Activated B cell treated with CpG ODN at 0.5 μM for 24 hours (primary cell): ENCODE results near the gene TMEM182. TPM values are rescaled to one million over a fixed set of nuclear protein-coding genes. Genes with fewer than 3 reads are reported as not detected.

ENCODE experiments used
- ATAC-seq: fragments of 200-7000 bp; cut with Tn5 transposase; one replicate; pipeline ENCODE4 v1.10.0; 2021; ENCODE audit warnings: low read depth, mild to moderate bottlenecking, moderate library complexity
- CTCF ChIA-PET: fragments of 350-600 bp; sonication (Branson Sonifier 250); formaldehyde crosslinking; loops from one replicate; lab custom pipeline; 2021; ENCODE audit warnings: antibody characterized with exemption; lab: Charles Lee
- POLR2A ChIA-PET: fragments of 350-600 bp; sonication (Branson Sonifier 250); formaldehyde crosslinking; loops from one replicate; lab custom pipeline; 2021; ENCODE audit warnings: antibody characterized with exemption; lab: Charles Lee
- DNase-seq: peaks from one replicate; pipeline ENCODE4 v3.0.0; 2022
- H3K27ac Mint-ChIP-seq: one replicate; pipeline ENCODE4 v1.8.0; 2020; ENCODE audit warnings: mixed read lengths
- H3K27me3 Mint-ChIP-seq: one replicate; pipeline ENCODE4 v1.8.0; 2021; ENCODE audit warnings: mixed read lengths
- H3K36me3 Mint-ChIP-seq: one replicate; pipeline ENCODE4 v1.8.0; 2021; ENCODE audit warnings: low read depth, mixed read lengths
- H3K4me1 Mint-ChIP-seq: one replicate; pipeline ENCODE4 v1.8.0; 2021; ENCODE audit warnings: mixed read lengths
- H3K4me3 Mint-ChIP-seq: one replicate; pipeline ENCODE4 v1.8.0; 2020; ENCODE audit warnings: mild to moderate bottlenecking, mixed read lengths
- H3K9me3 Mint-ChIP-seq: one replicate; pipeline ENCODE4 v1.8.0; 2020; ENCODE audit warnings: mixed read lengths
- intact Hi-C: fragments of 100-400 bp; cut with micrococcal nuclease; formaldehyde crosslinking; loops from one replicate; pipeline ENCODE4 v1.15.1; 2024
- total RNA-seq: library from RNA; stranded (reverse); gene quantifications from 2 replicates; pipeline ENCODE4 v1.2.3, GENCODE V29; 2022
- TF ChIP-seq, protein P1 (sequence below): fragments of 200-600 bp; IDR thresholded peaks from one replicate; pipeline ENCODE4 v1.8.0; 2022; ENCODE audit warnings: antibody characterized with exemption, mild to moderate bottlenecking

Gene TMEM182, protein sequence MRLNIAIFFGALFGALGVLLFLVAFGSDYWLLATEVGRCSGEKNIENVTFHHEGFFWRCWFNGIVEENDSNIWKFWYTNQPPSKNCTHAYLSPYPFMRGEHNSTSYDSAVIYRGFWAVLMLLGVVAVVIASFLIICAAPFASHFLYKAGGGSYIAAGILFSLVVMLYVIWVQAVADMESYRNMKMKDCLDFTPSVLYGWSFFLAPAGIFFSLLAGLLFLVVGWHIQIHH
- total RNA-seq, result 3.1 and 3.9 TPM in 2 replicates

DNA sequence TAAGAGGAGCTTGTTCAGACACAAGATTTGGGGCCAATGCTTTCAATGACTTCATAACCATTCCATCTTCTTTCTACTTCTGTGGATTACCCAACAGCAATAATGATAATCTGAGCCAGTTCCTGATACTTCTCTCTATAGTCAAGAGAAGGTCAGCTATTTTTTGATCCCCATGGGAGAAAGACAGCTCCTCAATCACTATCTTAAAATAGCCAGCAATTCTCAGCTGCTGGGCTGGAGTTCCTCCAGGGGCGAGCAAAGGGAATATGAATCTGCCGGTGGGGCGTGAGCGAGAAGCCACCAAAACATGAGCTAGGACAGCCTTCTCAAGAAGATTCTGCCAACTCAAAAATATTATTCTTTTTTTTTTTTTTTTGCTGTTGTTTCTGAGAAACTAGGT is at the start of gene TMEM182:
TMEM182 (plus strand) TSS at position 269 of the 400 bp plus-strand sequence. CDS start 187 bp downstream, outside the sequence.
- intact Hi-C loops, result no loop called here
- TF ChIP-seq, protein P1, sequence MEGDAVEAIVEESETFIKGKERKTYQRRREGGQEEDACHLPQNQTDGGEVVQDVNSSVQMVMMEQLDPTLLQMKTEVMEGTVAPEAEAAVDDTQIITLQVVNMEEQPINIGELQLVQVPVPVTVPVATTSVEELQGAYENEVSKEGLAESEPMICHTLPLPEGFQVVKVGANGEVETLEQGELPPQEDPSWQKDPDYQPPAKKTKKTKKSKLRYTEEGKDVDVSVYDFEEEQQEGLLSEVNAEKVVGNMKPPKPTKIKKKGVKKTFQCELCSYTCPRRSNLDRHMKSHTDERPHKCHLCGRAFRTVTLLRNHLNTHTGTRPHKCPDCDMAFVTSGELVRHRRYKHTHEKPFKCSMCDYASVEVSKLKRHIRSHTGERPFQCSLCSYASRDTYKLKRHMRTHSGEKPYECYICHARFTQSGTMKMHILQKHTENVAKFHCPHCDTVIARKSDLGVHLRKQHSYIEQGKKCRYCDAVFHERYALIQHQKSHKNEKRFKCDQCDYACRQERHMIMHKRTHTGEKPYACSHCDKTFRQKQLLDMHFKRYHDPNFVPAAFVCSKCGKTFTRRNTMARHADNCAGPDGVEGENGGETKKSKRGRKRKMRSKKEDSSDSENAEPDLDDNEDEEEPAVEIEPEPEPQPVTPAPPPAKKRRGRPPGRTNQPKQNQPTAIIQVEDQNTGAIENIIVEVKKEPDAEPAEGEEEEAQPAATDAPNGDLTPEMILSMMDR, result no peak
- CTCF ChIA-PET, result interaction anchor here (3.6 kb wide), 1 partner anchor 9 kb away, joined by 26 read pairs; no protein-coding TSS in a partner anchor
- no peak for ATAC-seq
- H3K4me3 Mint-ChIP-seq, result no peak within 1 kb of the TSS
- peaks cover 23% of the 10 kb centered on the region for H3K36me3 Mint-ChIP-seq
- DNase-seq, result no peak
- no peaks in the 10 kb centered on the region for H3K9me3 Mint-ChIP-seq
- no peaks in the 10 kb centered on the region for H3K4me1 Mint-ChIP-seq
- no peaks in the 10 kb centered on the region for H3K27me3 Mint-ChIP-seq
- no peak within 1 kb of the TSS for H3K27ac Mint-ChIP-seq
- POLR2A ChIA-PET, result interaction anchor here (0.6 to 0.7 kb wide), 2 partner anchors 10 to 976 kb away, joined by 3 to 5 read pairs; no protein-coding TSS in a partner anchor

DNA sequence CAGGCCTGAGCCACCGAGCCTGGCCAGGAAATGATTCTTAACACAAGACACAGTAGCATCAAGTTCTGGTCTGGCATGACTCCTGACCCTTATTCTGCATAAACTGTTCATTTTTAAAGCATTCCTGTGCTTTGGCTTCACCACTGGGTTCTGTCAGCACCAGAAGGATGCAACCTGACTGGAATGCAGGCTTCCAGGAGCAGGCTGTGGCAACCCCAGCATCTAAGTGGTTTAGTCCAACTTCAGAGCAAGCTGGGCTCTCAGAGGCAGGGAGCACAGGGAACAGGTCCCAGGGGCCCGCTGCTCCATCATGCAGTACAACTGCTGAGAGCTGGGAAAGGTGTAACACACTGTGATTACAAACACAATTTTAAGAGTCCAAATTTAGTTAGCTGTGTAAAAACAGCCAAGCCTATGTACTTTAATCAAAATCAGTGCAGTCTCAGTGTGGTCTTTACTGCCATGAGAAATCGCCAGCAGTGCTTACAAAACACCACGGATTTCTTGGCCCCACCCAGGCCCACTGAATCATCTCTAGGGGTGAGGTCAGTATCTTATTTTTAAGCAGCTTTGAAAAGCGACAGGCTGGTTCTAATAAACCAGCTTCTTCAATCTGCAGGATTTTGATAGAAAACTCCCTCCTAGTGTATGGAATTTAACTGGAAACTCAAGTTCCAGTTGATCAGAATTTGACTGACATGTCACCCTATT is 44.4 kb upstream of the TMEM182 start:
- TF ChIP-seq, protein P1, result no peak
- POLR2A ChIA-PET, result no interaction called here
- no peak for ATAC-seq

DNA sequence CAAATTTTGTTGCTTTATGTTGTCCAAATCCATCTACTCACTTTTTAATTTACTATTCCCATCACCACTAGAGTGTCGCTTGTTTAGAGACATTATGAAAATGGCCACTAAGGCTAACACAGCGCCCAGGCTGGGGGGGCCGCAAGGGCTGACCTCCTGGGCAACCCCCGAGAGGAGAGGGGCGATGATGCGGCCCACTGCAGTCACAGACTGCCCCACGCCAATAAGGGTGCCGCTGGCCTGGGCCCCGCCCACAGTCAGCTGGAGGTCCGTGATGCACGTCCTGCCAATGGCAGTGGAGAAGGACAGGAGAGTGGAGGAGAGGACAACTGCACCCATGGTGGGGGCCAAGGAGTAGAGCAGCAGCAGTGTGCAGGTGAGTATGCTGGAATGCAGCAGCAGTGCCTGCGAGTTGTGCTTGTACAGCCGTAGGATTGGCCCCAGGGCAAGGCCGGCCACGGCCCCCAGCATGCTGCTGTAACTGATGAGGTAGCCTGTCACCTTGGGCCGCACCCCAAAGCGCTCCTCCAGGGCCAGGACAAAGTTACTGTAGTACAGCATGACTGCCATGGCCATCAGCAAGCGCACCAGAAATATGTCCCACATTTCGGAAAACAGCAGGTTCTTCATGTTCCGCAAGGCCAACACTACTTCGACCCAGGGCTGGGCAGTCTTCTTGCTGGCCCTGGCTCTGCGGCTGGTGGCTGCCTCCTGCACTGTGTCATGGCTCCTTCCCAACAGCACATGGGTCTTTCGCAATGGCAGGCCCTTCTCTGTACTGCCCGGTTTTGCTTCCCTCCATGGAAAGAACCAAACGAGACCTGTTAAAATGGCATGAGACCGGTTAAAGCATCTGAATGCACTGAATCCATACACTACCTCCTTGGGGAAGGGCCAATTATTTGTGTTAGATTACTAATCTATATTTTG is 43.2 kb upstream of the TMEM182 start:
- TF ChIP-seq, protein P1, result no peak
- H3K4me3 Mint-ChIP-seq, result no peak overlapping the region
- intact Hi-C loops, result no loop called here
- no peaks in the 10 kb centered on the region for H3K4me1 Mint-ChIP-seq
- H3K9me3 Mint-ChIP-seq, result no peaks in the 10 kb centered on the region
- ChIA-PET POLR2A (no interaction called here), CTCF (no interaction called here)
- no peak for ATAC-seq
- H3K27ac Mint-ChIP-seq, result no peak overlapping the region
- H3K27me3 Mint-ChIP-seq, result no peaks in the 10 kb centered on the region
- no peak for DNase-seq
- peaks cover 68% of the 10 kb centered on the region for H3K36me3 Mint-ChIP-seq

More for the DNA sequence above, 44.4 kb upstream of the TMEM182 start:
- CTCF ChIA-PET, result no interaction called here
- Mint-ChIP-seq H3K9me3 (no peaks in the 10 kb centered on the region), H3K4me3 (no peak overlapping the region), H3K27me3 (no peaks in the 10 kb centered on the region), H3K36me3 (peaks cover 56% of the 10 kb centered on the region), H3K27ac (no peak overlapping the region), H3K4me1 (no peaks in the 10 kb centered on the region)
- DNase-seq, result no peak
- intact Hi-C loops, result no loop called here

DNA sequence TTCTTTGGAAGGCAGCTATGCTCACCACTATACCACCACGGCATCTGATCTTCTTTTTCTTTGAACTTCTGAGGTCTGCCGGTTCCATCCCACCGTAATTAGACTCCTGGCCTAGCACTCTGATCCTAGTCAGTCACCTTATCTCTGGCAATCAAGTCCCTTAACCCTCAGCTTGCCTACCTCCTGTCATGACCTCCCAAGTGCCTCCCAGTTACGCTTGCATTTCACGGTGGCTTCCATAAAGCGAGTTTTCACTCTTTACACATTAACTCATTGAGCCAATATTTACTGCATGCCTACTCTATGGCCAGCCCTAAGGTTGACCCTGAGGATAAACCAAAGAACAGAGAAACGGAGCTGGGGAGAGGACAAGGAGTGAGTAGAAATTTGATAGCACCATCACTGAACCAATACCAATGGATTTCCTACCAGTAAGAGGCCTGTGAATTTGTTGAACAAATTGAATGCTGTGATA is 37.8 kb upstream of the TMEM182 start:
- Mint-ChIP-seq H3K4me3 (no peak overlapping the region), H3K4me1 (no peaks in the 10 kb centered on the region), H3K27me3 (no peaks in the 10 kb centered on the region), H3K36me3 (peaks cover 93% of the 10 kb centered on the region), H3K27ac (no peak overlapping the region), H3K9me3 (no peaks in the 10 kb centered on the region)
- ATAC-seq, result no peak
- intact Hi-C loops, result no loop called here
- TF ChIP-seq, protein P1, result no peak
- ChIA-PET CTCF (no interaction called here), POLR2A (no interaction called here)
- DNase-seq, result no peak
